Cardiac muscle cell (in vitro differentiated cells and primary cell): ENCODE data around the gene EGLN1. TPM values are rescaled to one million over a fixed set of nuclear protein-coding genes. Genes with fewer than 3 reads are reported as not detected.
"Not testable (repeated sequence)": the region's sequence is repeated elsewhere in the genome, so short reads cannot be mapped to it uniquely, and the experiment has no call there.

ENCODE experiments used
- DNase-seq, 2 donors: peaks; one replicate each; pipeline versions ENCODE4 v3.0.0 to v3.0.0-alpha.2; 2010 to 2017; ENCODE audit warnings: low read depth in 1 of 2, low spot score in 1 of 2
- H3K27ac ChIP-seq: fragments of 200-600 bp; sonication (generic); 2 replicates; pipeline ENCODE4 v1.5.1; 2016
- H3K27me3 ChIP-seq: fragments of 200-600 bp; sonication (generic); 2 replicates; pipeline ENCODE4 v1.6.0; 2016; ENCODE audit warnings: control low read depth
- H3K36me3 ChIP-seq: fragments of 200-600 bp; sonication (generic); 2 replicates; pipeline ENCODE4 v1.5.1; 2016; ENCODE audit warnings: control low read depth
- H3K4me1 ChIP-seq: fragments of 200-600 bp; sonication (generic); 2 replicates; pipeline ENCODE4 v1.8.1; 2017; ENCODE audit warnings: low read depth, mild to moderate bottlenecking, mixed run types
- H3K4me3 ChIP-seq: fragments of 200-600 bp; sonication (generic); 2 replicates; pipeline ENCODE4 v1.5.1; 2016; ENCODE audit warnings: mild to moderate bottlenecking
- H3K9me3 ChIP-seq: fragments of 200-600 bp; sonication (generic); 2 replicates; pipeline ENCODE4 v1.5.1; 2017; ENCODE audit warnings: low read depth, mild to moderate bottlenecking, control low read depth
- polyA plus RNA-seq: library from polyadenylated mRNA; unstranded; fragments of >200 nt; fragmentation: Nextera tagmentation; extraction: Ambion mirVana; gene quantifications from 2 replicates; pipeline ENCODE4 v1.2.1, GENCODE V29; 2016
- total RNA-seq: library from RNA; depleted of rRNA; stranded (reverse); fragments of >200 nt; gene quantifications from 2 replicates; pipeline ENCODE4 v1.2.3, GENCODE V29; 2016
- TF ChIP-seq, protein P1 (sequence below): IDR thresholded peaks from 2 replicates; pipeline ENCODE4 v1.5.1; 2012; ENCODE audit warnings: low read depth, mild to moderate bottlenecking, low read length

The EGLN1 gene
- total and polyA plus RNA-seq, 2 experiments from 2014 or later, result 54.0 to 67.6 TPM

DNA sequence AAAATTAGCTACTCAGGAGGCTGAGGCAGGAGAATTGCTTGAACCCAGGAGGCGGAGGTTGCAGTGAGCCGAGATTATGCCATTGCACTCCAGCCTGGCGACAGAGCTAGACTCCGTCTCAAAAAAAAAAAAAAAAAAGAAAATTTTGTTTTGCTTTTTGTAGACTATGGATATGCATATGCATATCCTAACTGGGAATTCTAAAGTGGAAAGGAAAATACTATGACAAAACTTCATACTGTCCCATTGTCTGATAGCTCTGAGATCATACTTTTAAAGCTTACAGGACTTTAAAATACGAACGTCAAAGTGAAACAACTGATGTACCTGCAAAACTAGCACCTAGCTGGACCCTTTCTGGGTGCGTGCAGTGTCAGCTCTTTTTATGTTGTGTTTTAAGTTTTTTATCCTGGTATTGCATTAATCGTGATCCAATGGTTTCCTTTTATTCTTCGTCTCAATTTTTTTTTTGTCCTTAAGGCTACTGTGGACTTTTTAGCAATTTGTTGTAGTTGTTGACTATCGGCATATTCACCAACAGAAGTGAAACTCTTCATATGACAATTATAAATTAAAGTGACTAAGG is 64.8 kb downstream of the EGLN1 start:
- Histone ChIP-seq H3K36me3 (peaks cover 4% of the 10 kb centered on the region), H3K27me3 (no peaks in the 10 kb centered on the region), H3K9me3 (no peaks in the 10 kb centered on the region), H3K4me1 (no peaks in the 10 kb centered on the region), H3K27ac (no peak overlapping the region), H3K4me3 (no peak overlapping the region)
- TF ChIP-seq, protein P1, sequence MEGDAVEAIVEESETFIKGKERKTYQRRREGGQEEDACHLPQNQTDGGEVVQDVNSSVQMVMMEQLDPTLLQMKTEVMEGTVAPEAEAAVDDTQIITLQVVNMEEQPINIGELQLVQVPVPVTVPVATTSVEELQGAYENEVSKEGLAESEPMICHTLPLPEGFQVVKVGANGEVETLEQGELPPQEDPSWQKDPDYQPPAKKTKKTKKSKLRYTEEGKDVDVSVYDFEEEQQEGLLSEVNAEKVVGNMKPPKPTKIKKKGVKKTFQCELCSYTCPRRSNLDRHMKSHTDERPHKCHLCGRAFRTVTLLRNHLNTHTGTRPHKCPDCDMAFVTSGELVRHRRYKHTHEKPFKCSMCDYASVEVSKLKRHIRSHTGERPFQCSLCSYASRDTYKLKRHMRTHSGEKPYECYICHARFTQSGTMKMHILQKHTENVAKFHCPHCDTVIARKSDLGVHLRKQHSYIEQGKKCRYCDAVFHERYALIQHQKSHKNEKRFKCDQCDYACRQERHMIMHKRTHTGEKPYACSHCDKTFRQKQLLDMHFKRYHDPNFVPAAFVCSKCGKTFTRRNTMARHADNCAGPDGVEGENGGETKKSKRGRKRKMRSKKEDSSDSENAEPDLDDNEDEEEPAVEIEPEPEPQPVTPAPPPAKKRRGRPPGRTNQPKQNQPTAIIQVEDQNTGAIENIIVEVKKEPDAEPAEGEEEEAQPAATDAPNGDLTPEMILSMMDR, result no peak
- DNase-seq, result no peak

DNA sequence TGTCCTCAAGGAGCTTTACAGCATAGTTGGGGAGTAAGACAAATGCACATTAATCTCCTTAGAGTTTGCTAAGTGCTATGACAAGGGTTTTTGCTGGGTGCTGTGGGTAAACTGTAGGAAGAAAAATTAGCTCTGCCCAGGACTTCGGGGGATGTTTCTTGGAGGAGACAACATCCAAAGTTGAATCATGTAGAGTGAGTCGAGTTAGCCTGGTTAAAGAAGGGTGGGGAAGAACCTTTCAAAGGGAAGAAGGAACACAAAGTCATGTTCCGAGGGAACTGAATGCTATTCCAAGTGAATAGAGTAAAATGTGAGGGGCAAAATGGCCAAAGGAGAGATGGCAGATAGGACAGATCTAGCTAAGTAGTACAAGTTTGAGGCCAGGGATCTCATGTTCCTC is 66.9 kb downstream of the EGLN1 start:
- H3K9me3 ChIP-seq, result no peaks in the 10 kb centered on the region

DNA sequence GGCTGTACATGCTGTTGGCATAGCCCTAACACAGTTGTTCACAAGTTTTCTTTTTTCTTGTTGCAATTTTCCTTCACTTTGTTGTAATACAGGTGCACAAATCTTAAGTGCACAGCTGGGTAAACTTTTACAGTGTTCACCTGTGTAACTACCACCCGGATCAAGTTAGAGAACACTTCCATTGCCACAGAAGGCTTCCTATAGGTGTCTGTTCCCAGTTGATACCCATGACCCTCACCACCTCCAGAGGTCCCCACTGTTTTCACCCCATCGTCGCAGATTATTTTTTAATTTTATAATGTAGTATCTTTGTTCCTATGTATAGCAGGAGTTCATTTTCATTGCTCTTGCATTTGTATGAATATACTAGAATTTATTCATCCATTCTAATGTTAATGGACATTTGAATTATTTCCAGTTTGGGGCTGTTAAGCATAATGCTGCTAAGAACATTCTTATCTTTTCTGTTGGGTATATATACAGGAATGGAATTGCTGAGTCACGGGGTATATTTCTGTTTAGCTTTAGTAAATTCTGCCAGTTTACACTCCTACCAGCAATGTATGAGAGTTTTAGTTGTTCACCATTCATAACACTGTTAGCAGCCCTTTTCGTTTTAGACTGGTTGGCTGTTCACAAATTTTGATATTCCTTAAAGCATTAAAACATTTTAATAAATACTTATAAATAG is 67.6 kb downstream of the EGLN1 start:
- H3K27me3 ChIP-seq, result no peaks in the 10 kb centered on the region
- H3K4me1 ChIP-seq, result no peaks in the 10 kb centered on the region
- TF ChIP-seq, protein P1, result no peak
- no peak overlapping the region for H3K27ac ChIP-seq
- DNase-seq, result peak in 1 of 2 donors; percentile 70
- no peak overlapping the region for H3K4me3 ChIP-seq
- peaks cover 16% of the 10 kb centered on the region for H3K36me3 ChIP-seq
- H3K9me3 ChIP-seq, result no peaks in the 10 kb centered on the region

More for the DNA sequence above, 66.9 kb downstream of the EGLN1 start:
- TF ChIP-seq, protein P1, result no peak
- no peak overlapping the region for H3K4me3 ChIP-seq
- H3K4me1 ChIP-seq, result no peaks in the 10 kb centered on the region
- H3K27me3 ChIP-seq, result no peaks in the 10 kb centered on the region
- H3K36me3 ChIP-seq, result peaks cover 16% of the 10 kb centered on the region
- H3K27ac ChIP-seq, result peak overlapping the region; percentile 3
- no peak for DNase-seq

DNA sequence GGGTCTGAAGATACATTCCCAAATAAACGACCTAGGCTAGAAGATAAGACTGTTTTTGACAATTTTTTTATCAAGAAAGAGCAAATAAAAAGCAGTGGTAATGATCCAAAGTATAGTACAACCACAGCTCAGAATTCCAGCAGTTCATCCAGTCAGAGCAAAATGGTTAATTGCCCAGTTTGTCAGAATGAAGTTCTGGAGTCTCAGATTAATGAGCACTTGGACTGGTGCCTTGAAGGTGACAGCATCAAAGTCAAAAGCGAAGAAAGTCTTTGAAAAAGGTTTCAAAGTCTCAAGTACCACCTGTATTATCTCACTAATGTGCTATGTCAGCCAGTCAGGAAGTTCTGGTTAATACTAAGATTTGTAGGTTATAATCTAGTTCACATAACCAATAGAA is 69.0 kb downstream of the EGLN1 start:
- no peak overlapping the region for H3K27ac ChIP-seq
- TF ChIP-seq, protein P1, result no peak
- H3K4me3 ChIP-seq, result no peak overlapping the region
- DNase-seq, result no peak
- H3K4me1 ChIP-seq, result no peaks in the 10 kb centered on the region
- peaks cover 17% of the 10 kb centered on the region for H3K36me3 ChIP-seq
- no peaks in the 10 kb centered on the region for H3K27me3 ChIP-seq
- no peaks in the 10 kb centered on the region for H3K9me3 ChIP-seq

DNA sequence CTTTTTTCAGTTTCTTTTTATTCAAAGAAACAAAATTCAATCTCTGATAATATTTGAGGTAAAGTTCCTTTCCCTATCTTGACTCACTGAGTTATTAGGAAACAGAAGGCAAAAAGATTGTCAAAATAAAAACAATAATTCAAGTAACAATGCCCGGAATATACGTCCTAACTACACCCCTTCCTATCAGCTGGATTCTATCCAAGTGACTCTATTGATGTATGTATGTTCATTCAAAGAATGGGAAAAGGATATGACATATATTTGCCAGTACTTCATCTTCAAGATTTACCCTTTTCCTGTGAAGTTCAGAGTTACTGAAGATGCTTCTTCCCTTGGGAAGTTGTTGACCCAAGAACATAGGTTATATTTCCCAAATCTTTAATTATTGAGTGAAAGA is 70.3 kb downstream of the EGLN1 start:
- H3K9me3 ChIP-seq, result no peaks in the 10 kb centered on the region
- H3K36me3 ChIP-seq, result peaks cover 21% of the 10 kb centered on the region
- H3K27ac ChIP-seq, result no peak overlapping the region
- H3K4me3 ChIP-seq, result no peak overlapping the region
- DNase-seq, result no peak
- TF ChIP-seq, protein P1, result no peak
- H3K27me3 ChIP-seq, result no peaks in the 10 kb centered on the region
- H3K4me1 ChIP-seq, result no peaks in the 10 kb centered on the region

DNA sequence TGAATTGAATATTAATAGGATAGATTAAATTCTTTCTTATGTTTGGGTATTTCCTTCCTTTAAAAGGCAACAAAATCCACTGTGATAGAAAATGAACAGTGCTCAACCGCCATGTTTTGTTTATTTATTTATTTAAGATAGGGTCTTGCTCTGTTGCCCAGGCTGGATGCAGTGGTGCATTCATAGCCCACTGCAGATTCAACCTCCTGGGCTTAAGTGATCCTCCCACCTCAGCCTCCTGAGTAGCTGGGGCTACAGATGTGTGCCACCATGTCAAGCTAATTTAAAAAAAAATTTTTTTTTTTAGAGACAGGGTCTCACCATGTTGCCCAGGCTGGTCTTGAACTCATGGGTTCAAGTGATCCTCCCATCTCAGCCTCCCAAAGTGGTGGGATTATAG is 73.2 kb downstream of the EGLN1 start:
- not testable (repeated sequence) for H3K4me1 ChIP-seq, H3K9me3 ChIP-seq, H3K27me3 ChIP-seq, DNase-seq, H3K4me3 ChIP-seq, H3K27ac ChIP-seq
- peaks cover 30% of the 10 kb centered on the region for H3K36me3 ChIP-seq
